Astrocyte (in vitro differentiated cells and primary cell): Measurements from ENCODE around the gene PRB2. TPM values are rescaled to one million over a fixed set of nuclear protein-coding genes. Genes with fewer than 3 reads are reported as not detected.
"Not testable (repeated sequence)": the region's sequence is repeated elsewhere in the genome, so short reads cannot be mapped to it uniquely, and the experiment has no call there.

Experiments used
- DNase-seq: peaks from one replicate; pipeline ENCODE4 v3.0.0-alpha.2; 2010; ENCODE audit warnings: low read depth
- FAIRE-seq: peaks from 2 replicates; lab custom pipeline; 2011; peaks lifted over from hg19 to GRCh38; lab: Jason Lieb, UNC
- H2AFZ ChIP-seq: 2 replicates; pipeline ENCODE4 v1.6.0; 2012; ENCODE audit warnings: low read depth, low read length, inconsistent platforms
- H3K27ac ChIP-seq: 2 replicates; pipeline ENCODE4 v1.5.1; 2011; ENCODE audit warnings: low read depth, low read length, inconsistent platforms
- H3K27me3 ChIP-seq: 2 replicates; pipeline ENCODE4 v1.6.0; 2011; ENCODE audit warnings: low read length, inconsistent platforms; ENCODE audit not compliant: insufficient read depth
- H3K36me3 ChIP-seq: 2 replicates; pipeline ENCODE4 v1.5.1; 2011; ENCODE audit warnings: low read length, inconsistent platforms; ENCODE audit not compliant: insufficient read depth
- H3K4me1 ChIP-seq: 2 replicates; pipeline ENCODE4 v1.5.1; 2011; ENCODE audit warnings: low read length, inconsistent platforms; ENCODE audit not compliant: insufficient read depth
- H3K4me2 ChIP-seq: 2 replicates; pipeline ENCODE4 v1.6.0; 2012; ENCODE audit warnings: low read length, inconsistent platforms
- H3K4me3 ChIP-seq: 2 replicates; pipeline ENCODE4 v1.5.1; 2011; ENCODE audit warnings: low read depth, mild to moderate bottlenecking, low read length, inconsistent platforms; ENCODE audit not compliant: insufficient read depth
- H3K79me2 ChIP-seq: 2 replicates; pipeline ENCODE4 v1.6.0; 2012; ENCODE audit warnings: mild to moderate bottlenecking, low read length, inconsistent platforms; ENCODE audit not compliant: insufficient read depth
- H3K9ac ChIP-seq: 2 replicates; pipeline ENCODE4 v1.6.0; 2012; ENCODE audit warnings: mild to moderate bottlenecking, low read length, inconsistent platforms
- H3K9me3 ChIP-seq: 2 replicates; pipeline ENCODE4 v1.5.1; 2012; ENCODE audit warnings: low read depth, mild to moderate bottlenecking, low read length, inconsistent platforms; ENCODE audit not compliant: insufficient read depth
- H4K20me1 ChIP-seq: 2 replicates; pipeline ENCODE4 v1.6.0; 2012; ENCODE audit warnings: low read length, inconsistent platforms; ENCODE audit not compliant: insufficient read depth
- H3K27ac Mint-ChIP-seq: one replicate; pipeline ENCODE4 v1.8.0; 2021; ENCODE audit warnings: mild to moderate bottlenecking, mixed read lengths; ENCODE audit not compliant: unreplicated experiment
- H3K27me3 Mint-ChIP-seq: one replicate; pipeline ENCODE4 v1.8.0; 2021; ENCODE audit warnings: low read depth, mixed read lengths; ENCODE audit not compliant: unreplicated experiment
- H3K36me3 Mint-ChIP-seq: one replicate; pipeline ENCODE4 v1.8.0; 2021; ENCODE audit warnings: low read depth, mixed read lengths; ENCODE audit not compliant: unreplicated experiment
- H3K4me1 Mint-ChIP-seq: one replicate; pipeline ENCODE4 v1.8.0; 2021; ENCODE audit warnings: low read depth, mixed read lengths; ENCODE audit not compliant: unreplicated experiment
- H3K4me3 Mint-ChIP-seq: one replicate; pipeline ENCODE4 v1.8.0; 2021; ENCODE audit warnings: mild to moderate bottlenecking, moderate library complexity, mixed read lengths; ENCODE audit not compliant: unreplicated experiment
- H3K9me3 Mint-ChIP-seq: one replicate; pipeline ENCODE4 v1.8.0; 2021; ENCODE audit warnings: mild to moderate bottlenecking, mixed read lengths; ENCODE audit not compliant: unreplicated experiment
- EZH2 ChIP-seq: IDR thresholded peaks from 2 replicates; pipeline ENCODE4 v1.6.1; 2012; ENCODE audit warnings: mild to moderate bottlenecking, low read length, inconsistent platforms; ENCODE audit not compliant: insufficient read depth
- total RNA-seq: library from RNA; stranded (reverse); gene quantifications from 2 replicates; pipeline ENCODE4 v1.2.1, GENCODE V29; 2021
- TF ChIP-seq, protein P1 (sequence below): IDR thresholded peaks from 2 replicates; pipeline ENCODE4 v1.5.1; 2011; ENCODE audit warnings: low read depth, mild to moderate bottlenecking, inconsistent platforms, low read length, moderate library complexity; ENCODE audit not compliant: insufficient read depth

The PRB2 gene
- total RNA-seq, 1 donor from 2014 or later, result not detected

DNA sequence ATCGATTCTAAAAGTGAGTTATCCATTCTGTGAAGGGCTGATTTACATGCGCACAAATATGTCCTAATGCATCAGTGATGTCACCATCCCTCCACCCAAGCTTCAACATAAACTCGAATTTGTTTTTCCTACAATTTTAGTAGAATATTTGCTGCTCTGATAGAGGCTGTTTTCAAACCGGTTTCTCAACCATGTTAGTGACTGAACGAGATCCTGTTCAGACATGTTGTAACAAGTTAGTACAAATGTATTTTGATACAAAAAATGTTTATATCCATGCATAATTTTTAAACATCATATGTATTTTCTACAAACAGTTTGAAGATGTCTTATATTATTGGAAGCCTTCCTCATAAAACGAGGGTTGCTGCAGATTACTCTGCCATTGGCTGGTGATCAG lies 12.7 kb upstream of the PRB2 start:
- H3K27ac Mint-ChIP-seq, result no peak overlapping the region

DNA sequence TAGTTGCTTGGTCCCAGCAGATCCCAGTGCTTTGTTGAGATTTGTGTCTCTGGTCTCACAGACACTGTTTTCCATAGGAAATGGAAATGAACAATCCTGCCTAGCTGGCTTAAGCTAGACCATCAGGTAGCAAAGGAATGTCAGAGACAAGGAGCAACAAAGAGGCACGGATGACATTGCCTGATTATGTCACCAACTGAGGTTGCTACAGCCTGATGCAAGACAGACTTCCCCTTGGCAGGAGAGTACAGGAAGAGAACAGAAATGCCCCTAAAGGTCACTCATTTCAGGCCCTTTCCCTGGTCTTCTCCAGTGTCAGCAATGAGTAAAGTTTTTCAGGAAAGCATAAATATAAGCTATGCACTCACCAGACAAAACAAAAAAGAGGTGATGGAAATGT lies 2.0 kb upstream of the PRB2 start:
- Histone ChIP-seq H3K27me3 (no peaks in the 10 kb centered on the region), H2AFZ (no peak overlapping the region), H3K4me3 (no peak overlapping the region), H3K4me1 (no peaks in the 10 kb centered on the region), H4K20me1 (no peaks in the 10 kb centered on the region), H3K9me3 (no peaks in the 10 kb centered on the region), H3K9ac (no peak overlapping the region), H3K36me3 (no peaks in the 10 kb centered on the region), H3K4me2 (no peak overlapping the region), H3K79me2 (no peaks in the 10 kb centered on the region), H3K27ac (no peak overlapping the region)
- H3K9me3 Mint-ChIP-seq, result no peaks in the 10 kb centered on the region
- TF ChIP-seq, protein P1, sequence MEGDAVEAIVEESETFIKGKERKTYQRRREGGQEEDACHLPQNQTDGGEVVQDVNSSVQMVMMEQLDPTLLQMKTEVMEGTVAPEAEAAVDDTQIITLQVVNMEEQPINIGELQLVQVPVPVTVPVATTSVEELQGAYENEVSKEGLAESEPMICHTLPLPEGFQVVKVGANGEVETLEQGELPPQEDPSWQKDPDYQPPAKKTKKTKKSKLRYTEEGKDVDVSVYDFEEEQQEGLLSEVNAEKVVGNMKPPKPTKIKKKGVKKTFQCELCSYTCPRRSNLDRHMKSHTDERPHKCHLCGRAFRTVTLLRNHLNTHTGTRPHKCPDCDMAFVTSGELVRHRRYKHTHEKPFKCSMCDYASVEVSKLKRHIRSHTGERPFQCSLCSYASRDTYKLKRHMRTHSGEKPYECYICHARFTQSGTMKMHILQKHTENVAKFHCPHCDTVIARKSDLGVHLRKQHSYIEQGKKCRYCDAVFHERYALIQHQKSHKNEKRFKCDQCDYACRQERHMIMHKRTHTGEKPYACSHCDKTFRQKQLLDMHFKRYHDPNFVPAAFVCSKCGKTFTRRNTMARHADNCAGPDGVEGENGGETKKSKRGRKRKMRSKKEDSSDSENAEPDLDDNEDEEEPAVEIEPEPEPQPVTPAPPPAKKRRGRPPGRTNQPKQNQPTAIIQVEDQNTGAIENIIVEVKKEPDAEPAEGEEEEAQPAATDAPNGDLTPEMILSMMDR, result no peak
- TF ChIP-seq EZH2, result no peak
- H3K4me1 Mint-ChIP-seq, result peaks cover 4% of the 10 kb centered on the region
- no peak for FAIRE-seq
- DNase-seq, result no peak
- H3K4me3 Mint-ChIP-seq, result no peak overlapping the region
- H3K27me3 Mint-ChIP-seq, result peaks cover 3% of the 10 kb centered on the region
- no peak overlapping the region for H3K27ac Mint-ChIP-seq
- H3K36me3 Mint-ChIP-seq, result no peaks in the 10 kb centered on the region

More for the DNA sequence above, 12.7 kb upstream of the PRB2 start:
- H3K36me3 Mint-ChIP-seq, result no peaks in the 10 kb centered on the region
- Histone ChIP-seq H3K9me3 (no peaks in the 10 kb centered on the region), H3K4me2 (no peak overlapping the region), H3K27ac (no peak overlapping the region), H3K4me3 (no peak overlapping the region), H3K4me1 (no peaks in the 10 kb centered on the region), H3K36me3 (no peaks in the 10 kb centered on the region), H3K27me3 (no peaks in the 10 kb centered on the region), H3K9ac (no peak overlapping the region), H4K20me1 (no peaks in the 10 kb centered on the region), H3K79me2 (no peaks in the 10 kb centered on the region), H2AFZ (no peak overlapping the region)
- FAIRE-seq (no peak), DNase-seq (no peak)
- no peak overlapping the region for H3K4me3 Mint-ChIP-seq
- TF ChIP-seq, protein P1, result no peak
- no peak for TF ChIP-seq EZH2
- no peaks in the 10 kb centered on the region for H3K4me1 Mint-ChIP-seq
- no peaks in the 10 kb centered on the region for H3K27me3 Mint-ChIP-seq
- H3K9me3 Mint-ChIP-seq, result no peaks in the 10 kb centered on the region

DNA sequence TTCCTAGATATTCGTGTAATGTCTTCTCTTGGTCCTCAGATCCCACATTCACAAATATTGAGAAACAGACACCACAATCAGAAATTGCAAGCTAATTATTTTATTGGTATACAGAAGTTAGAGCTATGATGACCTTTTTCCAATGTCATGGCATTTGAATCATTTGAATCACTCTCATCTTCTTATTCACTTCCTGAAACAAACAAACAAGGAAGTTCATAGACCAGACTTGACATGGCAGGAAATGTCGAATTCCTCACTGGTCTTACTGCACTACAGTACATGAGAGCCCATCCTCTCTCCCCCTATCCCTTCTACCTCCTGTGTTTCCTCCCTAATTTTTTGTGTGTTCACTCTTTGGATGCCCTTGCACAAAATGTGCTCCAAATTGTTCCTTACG lies 3.9 kb downstream of the PRB2 start:
- DNase-seq, H3K9me3 Mint-ChIP-seq, H3K4me3 ChIP-seq, H3K4me1 ChIP-seq, H3K9ac ChIP-seq, H3K27ac Mint-ChIP-seq, H3K27ac ChIP-seq, H3K79me2 ChIP-seq, H4K20me1 ChIP-seq, FAIRE-seq, H3K4me3 Mint-ChIP-seq, H3K9me3 ChIP-seq, H3K27me3 ChIP-seq, H3K36me3 Mint-ChIP-seq, H3K36me3 ChIP-seq, H3K4me1 Mint-ChIP-seq, H3K27me3 Mint-ChIP-seq, H3K4me2 ChIP-seq, H2AFZ ChIP-seq: not testable (repeated sequence)

DNA sequence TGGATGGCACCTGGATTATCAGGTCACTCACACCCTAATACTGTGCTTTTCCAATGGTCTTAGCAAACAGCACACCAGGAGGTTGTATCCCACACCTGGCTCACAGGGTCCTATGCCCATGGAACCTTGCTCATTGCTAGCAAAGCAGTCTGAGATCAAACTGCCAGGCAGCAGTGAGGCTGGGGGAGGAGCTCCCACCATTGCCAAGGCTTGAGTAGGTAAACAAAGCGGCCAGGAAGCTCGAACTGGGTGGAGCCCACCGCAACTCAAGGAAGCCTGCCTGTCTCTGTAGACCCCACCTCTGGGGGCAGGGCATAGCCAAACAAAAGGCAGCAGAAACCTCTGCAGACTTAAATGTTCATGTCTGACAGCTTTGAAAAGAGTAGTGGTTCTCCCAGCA lies 17.9 kb downstream of the PRB2 start:
- H3K9me3 Mint-ChIP-seq, result peaks cover 29% of the 10 kb centered on the region
- not testable (repeated sequence) for H3K36me3 Mint-ChIP-seq, H3K36me3 ChIP-seq, H3K79me2 ChIP-seq, H3K9ac ChIP-seq, H3K4me1 ChIP-seq, H3K27ac ChIP-seq, H3K4me2 ChIP-seq, DNase-seq, H4K20me1 ChIP-seq, H2AFZ ChIP-seq, H3K9me3 ChIP-seq, H3K27me3 ChIP-seq, FAIRE-seq, H3K4me1 Mint-ChIP-seq, H3K27me3 Mint-ChIP-seq, H3K4me3 ChIP-seq, H3K27ac Mint-ChIP-seq, H3K4me3 Mint-ChIP-seq
